ENCODE measurements around the gene ADSS1.

Gene ADSS1

DNA sequence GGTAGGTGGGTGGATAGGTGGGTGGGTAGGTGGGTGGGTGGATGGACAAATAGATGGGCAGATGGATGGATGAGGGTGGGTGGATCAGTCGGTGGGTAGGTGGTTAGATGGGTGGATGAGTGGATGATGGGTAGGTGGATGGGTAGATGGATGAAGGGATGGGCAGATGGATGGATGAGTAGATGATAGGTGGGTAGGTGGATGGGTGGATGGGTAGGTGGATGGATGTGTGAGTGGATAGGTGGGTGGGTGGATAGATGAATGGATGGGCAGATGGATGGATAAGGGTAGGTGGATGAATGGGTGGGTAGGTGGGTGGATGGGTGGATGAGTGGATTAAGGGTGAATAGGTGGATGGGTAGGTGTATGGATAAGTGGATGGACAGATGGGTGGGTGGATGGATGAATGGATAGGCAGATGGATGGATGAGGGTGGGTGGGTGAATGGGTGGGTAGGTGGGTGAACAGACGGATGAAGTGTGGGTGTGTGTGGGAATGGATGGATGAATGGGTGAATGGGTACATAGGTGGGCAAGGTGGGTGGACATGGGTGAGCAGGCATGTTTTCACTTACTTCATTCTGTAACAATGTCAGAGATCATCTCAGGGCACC, 37.9 kb upstream of the ADSS1 start:
- H3K27ac ChIP-seq = no peak overlapping the region
- DNase-seq (ENCODE audit: low read depth, low spot score) = no peak
- TF ChIP-seq POLR2AphosphoS5 (IDR thresholded peaks at IDR 0.05; ENCODE audit: borderline replicate concordance, low read depth, low read length) (no peak), EZH2 (IDR thresholded peaks at IDR 0.05) (no peak), FOXP2 (optimal IDR thresholded peaks at IDR 0.05; ENCODE audit: control extremely low read depth, extremely low read length, insufficient read depth) (no peak)

DNA sequence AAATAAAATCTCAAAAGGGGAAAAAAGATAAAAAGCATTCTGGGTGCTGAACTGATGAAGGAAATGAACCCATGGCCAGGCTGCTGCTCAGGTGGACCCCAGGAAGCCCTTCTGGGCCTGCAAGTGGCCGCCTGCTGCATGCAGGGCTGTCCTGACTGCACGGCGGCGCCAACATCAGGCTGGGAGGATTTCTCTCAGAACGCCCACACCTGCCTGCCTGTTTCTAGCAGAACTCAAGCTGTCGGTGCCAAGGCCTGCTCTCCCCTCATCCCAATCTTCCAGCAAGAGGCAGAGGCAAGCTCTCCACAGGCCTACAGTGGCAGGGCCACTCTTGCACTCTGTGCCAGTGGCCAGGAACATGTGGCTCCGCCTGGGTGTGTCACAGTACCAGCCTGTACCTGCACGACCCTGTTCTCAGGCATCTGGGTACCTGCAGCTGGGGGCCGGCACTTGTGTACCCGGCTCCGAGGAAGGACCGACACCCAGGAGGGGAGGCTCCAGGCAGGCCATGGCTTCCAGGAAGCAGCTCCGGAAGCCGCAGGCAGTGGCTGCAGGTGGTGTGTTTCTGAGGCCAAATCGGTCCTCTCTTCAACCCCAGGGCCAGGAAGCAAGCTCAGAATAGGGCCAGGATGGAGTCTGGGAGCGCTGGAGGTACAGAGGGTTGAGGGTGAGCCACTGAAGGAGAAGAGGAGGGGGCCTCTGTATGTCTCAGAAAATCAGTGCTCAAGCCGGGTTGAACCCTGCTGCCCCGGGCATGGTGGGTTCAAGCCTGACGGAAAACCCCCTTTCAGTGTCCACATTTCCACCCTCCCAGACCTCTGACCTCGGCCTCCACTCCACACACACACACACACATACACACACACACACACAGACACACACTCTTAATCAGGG, 37.2 kb upstream of the ADSS1 start:
- Histone ChIP-seq H3K4me3 (no peak overlapping the region), H3K9me3 (ENCODE audit: low read depth, low read length) (no peaks in the 10 kb centered on the region), H3K27ac (no peak overlapping the region), H3K36me3 (ENCODE audit: insufficient read depth, low read length) (no peaks in the 10 kb centered on the region), H3K9ac (ENCODE audit: insufficient read length) (no peak overlapping the region)
- DNase-seq (ENCODE audit: low read depth, low spot score) = no peak
- no peak for TF ChIP-seq FOXP2 (optimal IDR thresholded peaks at IDR 0.05; ENCODE audit: control extremely low read depth, extremely low read length, insufficient read depth)
- TF ChIP-seq EZH2 (IDR thresholded peaks at IDR 0.05) = no peak
- TF ChIP-seq POLR2AphosphoS5 (IDR thresholded peaks at IDR 0.05; ENCODE audit: borderline replicate concordance, low read depth, low read length) = no peak

More for the DNA sequence above, 37.9 kb upstream of the ADSS1 start:
- no peaks in the 10 kb centered on the region for H3K36me3 ChIP-seq (ENCODE audit: insufficient read depth, low read length)
- H3K9ac ChIP-seq (ENCODE audit: insufficient read length) = no peak overlapping the region
- no peaks in the 10 kb centered on the region for H3K9me3 ChIP-seq (ENCODE audit: low read depth, low read length)
- H3K4me3 ChIP-seq = no peak overlapping the region

GRCh38 chr14:104687601-104688504, 36.2 kb upstream of the ADSS1 start:
- no peak for DNase-seq (ENCODE audit: low read depth, low spot score)
- Histone ChIP-seq H3K9ac (ENCODE audit: insufficient read length) (no peak overlapping the region), H3K4me3 (no peak overlapping the region)

GRCh38 chr14:104688505-104689108, 35.4 kb upstream of the ADSS1 start:
- no peaks in the 10 kb centered on the region for H3K36me3 ChIP-seq (ENCODE audit: insufficient read depth, low read length)
- H3K9ac ChIP-seq (ENCODE audit: insufficient read length) = no peak overlapping the region
- H3K27ac ChIP-seq = no peak overlapping the region
- no peak overlapping the region for H3K4me3 ChIP-seq
- H3K9me3 ChIP-seq (ENCODE audit: low read depth, low read length) = no peaks in the 10 kb centered on the region
- TF ChIP-seq POLR2AphosphoS5 (IDR thresholded peaks at IDR 0.05; ENCODE audit: borderline replicate concordance, low read depth, low read length) (no peak), EZH2 (IDR thresholded peaks at IDR 0.05) (no peak), FOXP2 (optimal IDR thresholded peaks at IDR 0.05; ENCODE audit: control extremely low read depth, extremely low read length, insufficient read depth) (no peak)
- DNase-seq (ENCODE audit: low read depth, low spot score) = no peak

More at GRCh38 chr14:104687601-104688504, 36.2 kb upstream of the ADSS1 start:
- no peaks in the 10 kb centered on the region for H3K36me3 ChIP-seq (ENCODE audit: insufficient read depth, low read length)
- TF ChIP-seq FOXP2 (optimal IDR thresholded peaks at IDR 0.05; ENCODE audit: control extremely low read depth, extremely low read length, insufficient read depth) (no peak), EZH2 (IDR thresholded peaks at IDR 0.05) (no peak), POLR2AphosphoS5 (IDR thresholded peaks at IDR 0.05; ENCODE audit: borderline replicate concordance, low read depth, low read length) (no peak)
- H3K9me3 ChIP-seq (ENCODE audit: low read depth, low read length) = no peaks in the 10 kb centered on the region
- H3K27ac ChIP-seq = no peak overlapping the region

- no peaks in the 10 kb centered on the region for H3K36me3 ChIP-seq (ENCODE audit: insufficient read depth, low read length)
- peak within 1 kb of the TSS; percentile 85 for H3K4me3 ChIP-seq
- DNase-seq (ENCODE audit: low read depth, low spot score) = no peak
- TF ChIP-seq FOXP2 (optimal IDR thresholded peaks at IDR 0.05; ENCODE audit: control extremely low read depth, extremely low read length, insufficient read depth) (no peak), POLR2AphosphoS5 (IDR thresholded peaks at IDR 0.05; ENCODE audit: borderline replicate concordance, low read depth, low read length) (no peak; the same call in 1 of the 2 replicates), EZH2 (IDR thresholded peaks at IDR 0.05) (no peak)
- no peaks in the 10 kb centered on the region for H3K9me3 ChIP-seq (ENCODE audit: low read depth, low read length)
- peak within 1 kb of the TSS; percentile 81 for H3K9ac ChIP-seq (ENCODE audit: insufficient read length)
- H3K27ac ChIP-seq = no peak within 1 kb of the TSS
These were observed 34.7 kb upstream of the ADSS1 start, which contains the start of gene INF2 for GRCh38 chr14:104689109-104689880. Gene INF2 (plus strand): TSS chr14:104689618. CDS start chr14:104701366, 11,748 bp downstream.

DNA sequence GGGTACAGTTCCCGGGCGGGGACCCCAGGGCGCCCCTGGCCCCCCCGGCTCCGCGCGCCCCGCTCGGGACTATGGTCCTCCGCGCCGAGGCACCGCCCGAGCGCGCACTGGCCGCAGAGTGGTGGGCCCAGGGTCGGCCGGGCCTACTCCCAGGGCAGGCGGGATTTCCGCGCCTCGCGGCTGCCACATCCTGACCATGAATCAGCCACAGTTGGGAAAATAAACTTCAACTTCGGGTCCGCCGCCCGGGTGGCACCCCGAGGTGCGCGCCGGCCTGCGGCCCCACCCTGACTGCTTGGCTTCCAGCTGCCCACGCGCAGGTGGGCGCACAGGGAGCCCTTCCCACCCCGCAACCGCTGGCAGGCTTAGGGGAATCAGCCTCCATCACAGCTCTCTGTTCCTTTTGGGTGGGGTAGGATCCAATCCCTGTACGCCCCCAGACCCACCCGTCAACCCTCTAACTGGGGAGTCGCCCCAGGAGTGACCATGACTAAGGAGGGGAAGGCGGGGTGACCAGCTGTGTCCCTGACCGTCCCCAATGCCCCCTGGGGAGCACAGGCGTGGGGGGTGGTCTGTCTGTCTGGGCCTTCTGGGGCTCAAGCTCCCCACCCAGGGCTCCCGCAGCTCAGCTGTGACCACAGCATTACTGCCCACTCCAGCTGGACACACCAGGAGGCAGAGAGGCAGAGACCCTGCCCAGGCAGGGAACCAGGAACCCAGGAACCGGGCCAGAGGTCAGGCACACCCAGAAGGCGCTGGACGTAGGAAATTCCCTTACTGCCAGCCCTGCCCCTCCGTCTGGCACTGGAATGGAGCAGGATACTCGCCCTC, 33.9 kb upstream of the ADSS1 start:
- DNase-seq (ENCODE audit: low read depth, low spot score) = no peak
- H3K27ac ChIP-seq = no peak overlapping the region

More for the DNA sequence above, 33.9 kb upstream of the ADSS1 start:
- TF ChIP-seq FOXP2 (optimal IDR thresholded peaks at IDR 0.05; ENCODE audit: control extremely low read depth, extremely low read length, insufficient read depth) = no peak
- TF ChIP-seq POLR2AphosphoS5 (IDR thresholded peaks at IDR 0.05; ENCODE audit: borderline replicate concordance, low read depth, low read length) = no peak
- no peak for TF ChIP-seq EZH2 (IDR thresholded peaks at IDR 0.05)
- Histone ChIP-seq H3K4me3 (peak overlapping the region; percentile 85), H3K9ac (ENCODE audit: insufficient read length) (peak overlapping the region; percentile 81), H3K9me3 (ENCODE audit: low read depth, low read length) (no peaks in the 10 kb centered on the region), H3K36me3 (ENCODE audit: insufficient read depth, low read length) (no peaks in the 10 kb centered on the region)

Measured in SK-N-MC (cell line).